Measurements from ENCODE around the gene LGI1. TPM values are rescaled to one million over a fixed set of nuclear protein-coding genes. Genes with fewer than 3 reads are reported as not detected.

The LGI1 gene
- total RNA-seq, 1 donor from 2014 or later: not detected

- H3K4me1 Mint-ChIP-seq (ENCODE audit: unreplicated experiment): no peaks in the 10 kb centered on the region
- TF ChIP-seq CTCF (IDR thresholded peaks at IDR 0.05): no peak
- peaks cover 41% of the 10 kb centered on the region for H3K27me3 Mint-ChIP-seq (ENCODE audit: unreplicated experiment)
- DNase-seq (ENCODE audit: extremely low spot score, unreplicated experiment): no peak
- H3K36me3 Mint-ChIP-seq (ENCODE audit: unreplicated experiment): no peaks in the 10 kb centered on the region
- no peak overlapping the region for H3K27ac Mint-ChIP-seq (ENCODE audit: unreplicated experiment)
- no peak overlapping the region for H3K4me3 Mint-ChIP-seq (ENCODE audit: unreplicated experiment)
- no peaks in the 10 kb centered on the region for H3K9me3 Mint-ChIP-seq (ENCODE audit: unreplicated experiment)
Observed at GRCh38 chr10:93768892-93769291, 11.2 kb downstream of the LGI1 start.

- H3K36me3 Mint-ChIP-seq (ENCODE audit: unreplicated experiment): no peaks in the 10 kb centered on the region
- H3K27me3 Mint-ChIP-seq (ENCODE audit: unreplicated experiment): peaks cover 50% of the 10 kb centered on the region
- no peak overlapping the region for H3K27ac Mint-ChIP-seq (ENCODE audit: unreplicated experiment)
- no peak for TF ChIP-seq CTCF (IDR thresholded peaks at IDR 0.05)
- no peak for DNase-seq (ENCODE audit: extremely low spot score, unreplicated experiment)
- H3K9me3 Mint-ChIP-seq (ENCODE audit: unreplicated experiment): no peaks in the 10 kb centered on the region
- no peak overlapping the region for H3K4me3 Mint-ChIP-seq (ENCODE audit: unreplicated experiment)
- H3K4me1 Mint-ChIP-seq (ENCODE audit: unreplicated experiment): no peaks in the 10 kb centered on the region
Observed at GRCh38 chr10:93771354-93771753, 13.6 kb downstream of the LGI1 start.

- TF ChIP-seq CTCF (IDR thresholded peaks at IDR 0.05): no peak
- H3K36me3 Mint-ChIP-seq (ENCODE audit: unreplicated experiment): no peaks in the 10 kb centered on the region
- no peaks in the 10 kb centered on the region for H3K4me1 Mint-ChIP-seq (ENCODE audit: unreplicated experiment)
- H3K4me3 Mint-ChIP-seq (ENCODE audit: unreplicated experiment): no peak overlapping the region
- no peaks in the 10 kb centered on the region for H3K9me3 Mint-ChIP-seq (ENCODE audit: unreplicated experiment)
- DNase-seq (ENCODE audit: extremely low spot score, unreplicated experiment): no peak
- peaks cover 50% of the 10 kb centered on the region for H3K27me3 Mint-ChIP-seq (ENCODE audit: unreplicated experiment)
- no peak overlapping the region for H3K27ac Mint-ChIP-seq (ENCODE audit: unreplicated experiment)
Observed at GRCh38 chr10:93773120-93773519, 15.4 kb downstream of the LGI1 start.

GRCh38 chr10:93773705-93774104 is 16.0 kb downstream of the LGI1 start:
- Mint-ChIP-seq H3K36me3 (ENCODE audit: unreplicated experiment) (no peaks in the 10 kb centered on the region), H3K9me3 (ENCODE audit: unreplicated experiment) (no peaks in the 10 kb centered on the region), H3K27ac (ENCODE audit: unreplicated experiment) (no peak overlapping the region), H3K4me1 (ENCODE audit: unreplicated experiment) (no peaks in the 10 kb centered on the region), H3K27me3 (ENCODE audit: unreplicated experiment) (peaks cover 50% of the 10 kb centered on the region), H3K4me3 (ENCODE audit: unreplicated experiment) (no peak overlapping the region)
- no peak for DNase-seq (ENCODE audit: extremely low spot score, unreplicated experiment)
- TF ChIP-seq CTCF (IDR thresholded peaks at IDR 0.05): no peak

GRCh38 chr10:93775356-93775755 is 17.6 kb downstream of the LGI1 start:
- no peak for DNase-seq (ENCODE audit: extremely low spot score, unreplicated experiment)
- TF ChIP-seq CTCF (IDR thresholded peaks at IDR 0.05): no peak
- Mint-ChIP-seq H3K4me3 (ENCODE audit: unreplicated experiment) (no peak overlapping the region), H3K9me3 (ENCODE audit: unreplicated experiment) (no peaks in the 10 kb centered on the region), H3K27me3 (ENCODE audit: unreplicated experiment) (peaks cover 50% of the 10 kb centered on the region), H3K36me3 (ENCODE audit: unreplicated experiment) (no peaks in the 10 kb centered on the region), H3K4me1 (ENCODE audit: unreplicated experiment) (no peaks in the 10 kb centered on the region), H3K27ac (ENCODE audit: unreplicated experiment) (no peak overlapping the region)

Measured in osteocyte (in vitro differentiated cells).